Omental fat pad (tissue), 4 donors: ENCODE measurements around the gene P2RX1. TPM values are rescaled to one million over a fixed set of nuclear protein-coding genes. Genes with fewer than 3 reads are reported as not detected.

Source experiments
- ATAC-seq: fragments of 150-250 bp; one replicate; pipeline ENCODE4 v1.9.1; 2016; ENCODE audit warnings: mild to moderate bottlenecking, moderate library complexity; ENCODE audit not compliant: low FRiP score
- DNase-seq: peaks from one replicate; pipeline ENCODE4 v3.0.0-alpha.2; 2019; ENCODE audit warnings: low spot score
- CTCF ChIP-seq, 3 donors: fragments of 450-650 bp; IDR thresholded peaks; one replicate each; pipeline ENCODE4 v1.5.1; 2016 to 2017; ENCODE audit warnings: antibody characterized with exemption in 3 of 3, mild to moderate bottlenecking in 3 of 3, moderate library complexity in 2 of 3
- total RNA-seq, 4 donors: library from RNA; depleted of rRNA; stranded (reverse); fragments of >200 nt; gene quantifications; one replicate each; pipeline ENCODE4 v1.1.0, GENCODE V29; 2016

The P2RX1 gene
- total RNA-seq, 4 donors from 2014 or later: 1.1 to 4.7 (median 2.7) TPM

- no peak for DNase-seq
Measured at GRCh38 chr17:3918372-3919122, 2.3 kb upstream of the P2RX1 start.

GRCh38 chr17:3917391-3917931 is 1.2 kb upstream of the P2RX1 start:
- ATAC-seq (no peak), DNase-seq (no peak)
- TF ChIP-seq CTCF (IDR thresholded peaks at IDR 0.05): no peak

More at GRCh38 chr17:3918372-3919122, 2.3 kb upstream of the P2RX1 start:
- no peak for ATAC-seq
- TF ChIP-seq CTCF (IDR thresholded peaks at IDR 0.05): no peak

- no peak for TF ChIP-seq CTCF (IDR thresholded peaks at IDR 0.05)
- DNase-seq (no peak), ATAC-seq (no peak)
Measured at GRCh38 chr17:3916825-3917224, 560 bp upstream of the P2RX1 start.

- ATAC-seq (no peak), DNase-seq (no peak)
- no peak for TF ChIP-seq CTCF (IDR thresholded peaks at IDR 0.05)
Measured at GRCh38 chr17:3915581-3915994, 677 bp downstream of the P2RX1 start.

GRCh38 chr17:3914312-3914670 is 2.0 kb downstream of the P2RX1 start:
- DNase-seq: no peak
- no peak for TF ChIP-seq CTCF (IDR thresholded peaks at IDR 0.05)
- no peak for ATAC-seq

- TF ChIP-seq CTCF (IDR thresholded peaks at IDR 0.05): peak in 2 of 3 donors; percentile 76 to 83
- ATAC-seq (peak; percentile 81), DNase-seq (peak; percentile 69)
Measured at GRCh38 chr17:3913531-3914311, 2.5 kb downstream of the P2RX1 start.
